PFSK-1 (cell line): ENCODE results near the gene CUX1.

ENCODE experiments used
- POLR2AphosphoS5 ChIP-seq: IDR thresholded peaks from 2 replicates; pipeline ENCODE4 v1.6.1; 2012; ENCODE audit warnings: low read depth, mild to moderate bottlenecking, control low read depth, low read length, moderate library complexity
- REST ChIP-seq, 2 experiments: IDR thresholded peaks; 2 replicates each; pipeline versions ENCODE4 v1.6.1 to v1.8.0; 2011 to 2012; ENCODE audit warnings: low read depth in 2 of 2, low read length in 2 of 2, control low read depth in 1 of 2, inconsistent platforms in 1 of 2, mild to moderate bottlenecking in 1 of 2, moderate library complexity in 1 of 2; ENCODE audit not compliant: insufficient read depth in 1 of 2

GRCh38 chr7:101922631-101923601, 105.5 kb downstream of the CUX1 start:
- TF ChIP-seq POLR2AphosphoS5 (no peak), REST (IDR thresholded peaks at IDR 0.05; ENCODE audit: insufficient read depth in 1 of 2, low read depth in 2 of 2, low read length in 2 of 2) (no peak)
